Glutamatergic neuron (in vitro differentiated cells): Measurements from ENCODE around the gene GPR68. TPM values are rescaled to one million over a fixed set of nuclear protein-coding genes. Genes with fewer than 3 reads are reported as not detected.

Experiments used
- DNase-seq: peaks from one replicate; pipeline ENCODE4 v3.0.0; 2022
- H3K27ac Mint-ChIP-seq: one replicate; pipeline ENCODE4 v1.8.0; 2020; ENCODE audit warnings: mild to moderate bottlenecking, mixed read lengths, inconsistent platforms; ENCODE audit not compliant: unreplicated experiment
- H3K27me3 Mint-ChIP-seq: one replicate; pipeline ENCODE4 v1.8.0; 2020; ENCODE audit warnings: mild to moderate bottlenecking, moderate library complexity, mixed read lengths, inconsistent platforms; ENCODE audit not compliant: unreplicated experiment
- H3K36me3 Mint-ChIP-seq: one replicate; pipeline ENCODE4 v1.8.0; 2020; ENCODE audit warnings: mild to moderate bottlenecking, mixed read lengths, inconsistent platforms; ENCODE audit not compliant: unreplicated experiment
- H3K4me1 Mint-ChIP-seq: one replicate; pipeline ENCODE4 v1.8.0; 2020; ENCODE audit warnings: mild to moderate bottlenecking, low read depth, mixed read lengths, inconsistent platforms; ENCODE audit not compliant: unreplicated experiment
- H3K4me3 Mint-ChIP-seq: one replicate; pipeline ENCODE4 v1.8.0; 2020; ENCODE audit warnings: mild to moderate bottlenecking, mixed read lengths, inconsistent platforms; ENCODE audit not compliant: unreplicated experiment
- H3K9me3 Mint-ChIP-seq: one replicate; pipeline ENCODE4 v1.8.0; 2020; ENCODE audit warnings: mild to moderate bottlenecking, moderate library complexity, mixed read lengths, inconsistent platforms; ENCODE audit not compliant: unreplicated experiment
- CTCF ChIP-seq: fragments of 200-600 bp; sonication (generic); IDR thresholded peaks from one replicate; pipeline ENCODE4 v1.5.0; 2021; ENCODE audit not compliant: partially characterized antibody, unreplicated experiment
- total RNA-seq: library from RNA; stranded (reverse); fragmentation: NEBNext Ultra II Directional; extraction: Animal tissue kit (Norgen Biotek cat#: 25700); gene quantifications from one replicate; pipeline ENCODE4 v1.2.1, GENCODE V29; 2021; ENCODE audit not compliant: unreplicated experiment

Gene GPR68
- total RNA-seq, 1 donor from 2014 or later, result not detected

GRCh38 chr14:91234791-91235114 lies 9.8 kb downstream of the GPR68 start:
- TF ChIP-seq CTCF, result no peak
- no peaks in the 10 kb centered on the region for H3K4me1 Mint-ChIP-seq

GRCh38 chr14:91233936-91234790 lies 10.3 kb downstream of the GPR68 start:
- peaks cover 10% of the 10 kb centered on the region for H3K27me3 Mint-ChIP-seq
- no peak overlapping the region for H3K27ac Mint-ChIP-seq
- no peak for DNase-seq
- TF ChIP-seq CTCF, result no peak
- H3K4me3 Mint-ChIP-seq, result no peak overlapping the region
- H3K9me3 Mint-ChIP-seq, result no peaks in the 10 kb centered on the region
- no peaks in the 10 kb centered on the region for H3K4me1 Mint-ChIP-seq
- H3K36me3 Mint-ChIP-seq, result peaks cover 17% of the 10 kb centered on the region

More at GRCh38 chr14:91234791-91235114, 9.8 kb downstream of the GPR68 start:
- no peak overlapping the region for H3K27ac Mint-ChIP-seq
- DNase-seq, result no peak
- no peak overlapping the region for H3K4me3 Mint-ChIP-seq
- H3K9me3 Mint-ChIP-seq, result peaks cover 1% of the 10 kb centered on the region
- H3K27me3 Mint-ChIP-seq, result peaks cover 9% of the 10 kb centered on the region
- H3K36me3 Mint-ChIP-seq, result peaks cover 18% of the 10 kb centered on the region

- H3K4me1 Mint-ChIP-seq, result no peaks in the 10 kb centered on the region
- no peak for DNase-seq
- no peak for TF ChIP-seq CTCF
- peaks cover 10% of the 10 kb centered on the region for H3K27me3 Mint-ChIP-seq
- H3K4me3 Mint-ChIP-seq, result no peak overlapping the region
- no peak overlapping the region for H3K27ac Mint-ChIP-seq
- peaks cover 17% of the 10 kb centered on the region for H3K36me3 Mint-ChIP-seq
- no peaks in the 10 kb centered on the region for H3K9me3 Mint-ChIP-seq
Observed at GRCh38 chr14:91232603-91233002, 11.9 kb downstream of the GPR68 start.

- no peak for DNase-seq
- no peak overlapping the region for H3K4me3 Mint-ChIP-seq
- H3K4me1 Mint-ChIP-seq, result no peaks in the 10 kb centered on the region
- peaks cover 17% of the 10 kb centered on the region for H3K36me3 Mint-ChIP-seq
- H3K9me3 Mint-ChIP-seq, result no peaks in the 10 kb centered on the region
- peaks cover 7% of the 10 kb centered on the region for H3K27me3 Mint-ChIP-seq
- TF ChIP-seq CTCF, result no peak
- H3K27ac Mint-ChIP-seq, result no peak overlapping the region
Observed at GRCh38 chr14:91232052-91232451, 12.5 kb downstream of the GPR68 start.

- H3K27ac Mint-ChIP-seq, result no peak overlapping the region
- H3K9me3 Mint-ChIP-seq, result no peaks in the 10 kb centered on the region
- no peak for DNase-seq
- H3K36me3 Mint-ChIP-seq, result peaks cover 17% of the 10 kb centered on the region
- TF ChIP-seq CTCF, result no peak
- peaks cover 7% of the 10 kb centered on the region for H3K27me3 Mint-ChIP-seq
- no peak overlapping the region for H3K4me3 Mint-ChIP-seq
- H3K4me1 Mint-ChIP-seq, result no peaks in the 10 kb centered on the region
Observed at GRCh38 chr14:91231446-91231845, 13.1 kb downstream of the GPR68 start.
